GM23338 (cell line): ENCODE results near the gene PSTK. TPM values are rescaled to one million over a fixed set of nuclear protein-coding genes. Genes with fewer than 3 reads are reported as not detected.

Experiments used
- ATAC-seq: fragments of 200-7000 bp; cut with Tn5 transposase; 3 replicates; pipeline ENCODE4 v1.9.1; 2020
- DNase-seq: peaks from one replicate; pipeline ENCODE4 v3.0.0-alpha.2; 2015; ENCODE audit warnings: low spot score
- H2AFZ ChIP-seq: fragments of 200-600 bp; sonication (generic); 2 replicates; pipeline ENCODE4 v1.8.0; 2016; ENCODE audit warnings: antibody characterized with exemption, mild to moderate bottlenecking, moderate library complexity
- H3F3A ChIP-seq: fragments of 200-600 bp; sonication (generic); replicated peaks from 2 replicates; pipeline ENCODE4 v1.8.0; 2017; ENCODE audit warnings: antibody characterized with exemption, mixed run types, low read depth
- H3K27ac ChIP-seq: fragments of 200-600 bp; sonication (generic); 2 replicates; pipeline ENCODE4 v1.6.1; 2016; ENCODE audit warnings: low read depth
- H3K27me3 ChIP-seq: fragments of 200-600 bp; sonication (generic); 2 replicates; pipeline ENCODE4 v1.8.0; 2016; ENCODE audit warnings: mild to moderate bottlenecking, mixed run types, moderate library complexity; ENCODE audit not compliant: insufficient read depth
- H3K36me3 ChIP-seq: fragments of 200-600 bp; sonication (generic); 2 replicates; pipeline ENCODE4 v1.8.0; 2016; ENCODE audit warnings: mild to moderate bottlenecking; ENCODE audit not compliant: insufficient read depth
- H3K4me1 ChIP-seq: fragments of 200-600 bp; sonication (generic); 2 replicates; pipeline ENCODE4 v1.8.0; 2016; ENCODE audit warnings: mild to moderate bottlenecking, moderate library complexity; ENCODE audit not compliant: insufficient read depth
- H3K4me2 ChIP-seq: fragments of 200-600 bp; sonication (generic); 2 replicates; pipeline ENCODE4 v1.7.1; 2017; ENCODE audit warnings: mixed run types
- H3K4me3 ChIP-seq: fragments of 200-600 bp; sonication (generic); 2 replicates; pipeline ENCODE4 v1.6.1; 2016; ENCODE audit warnings: mixed run types
- H3K79me2 ChIP-seq: fragments of 200-600 bp; sonication (generic); replicated peaks from 2 replicates; pipeline ENCODE4 v1.8.0; 2017; ENCODE audit warnings: mild to moderate bottlenecking; ENCODE audit not compliant: insufficient read depth
- H3K9me2 ChIP-seq: fragments of 200-600 bp; sonication (generic); 2 replicates; pipeline ENCODE4 v1.8.0; 2017; ENCODE audit not compliant: insufficient read depth
- H4K20me1 ChIP-seq: fragments of 200-600 bp; sonication (generic); replicated peaks from 2 replicates; pipeline ENCODE4 v1.8.0; 2017; ENCODE audit warnings: mild to moderate bottlenecking; ENCODE audit not compliant: insufficient read depth
- H3K27ac Mint-ChIP-seq: 2 replicates; pipeline ENCODE4 v1.8.0; 2020; ENCODE audit warnings: inconsistent platforms, mild to moderate bottlenecking, moderate library complexity, mixed read lengths
- H3K27me3 Mint-ChIP-seq: 3 replicates; pipeline ENCODE4 v1.8.0; 2022; ENCODE audit warnings: low read depth, mild to moderate bottlenecking, moderate library complexity, mixed read lengths, inconsistent platforms; ENCODE audit not compliant: insufficient read depth, poor library complexity
- H3K36me3 Mint-ChIP-seq: 3 replicates; pipeline ENCODE4 v1.8.0; 2021; ENCODE audit warnings: low read depth, mild to moderate bottlenecking, inconsistent platforms, moderate library complexity, mixed read lengths
- H3K4me1 Mint-ChIP-seq: 3 replicates; pipeline ENCODE4 v1.8.0; 2020; ENCODE audit warnings: mild to moderate bottlenecking, inconsistent platforms, mixed read lengths
- H3K4me3 Mint-ChIP-seq: 3 replicates; pipeline ENCODE4 v1.8.0; 2021; ENCODE audit warnings: moderate library complexity, mild to moderate bottlenecking, inconsistent platforms, mixed read lengths
- H3K9me3 Mint-ChIP-seq: 3 replicates; pipeline ENCODE4 v1.8.0; 2020; ENCODE audit warnings: moderate library complexity, mild to moderate bottlenecking, inconsistent platforms, mixed read lengths
- CREB1 ChIP-seq: fragments of 250-450 bp; sonication (Bioruptor Pico); IDR thresholded peaks from 2 replicates; pipeline ENCODE4 v1.5.0; 2020; ENCODE audit warnings: low read depth, mild to moderate bottlenecking, moderate library complexity
- EZH2 ChIP-seq: fragments of 200-600 bp; sonication (generic); IDR thresholded peaks from one replicate; pipeline ENCODE4 v1.8.0; 2017; ENCODE audit warnings: antibody characterized with exemption, mild to moderate bottlenecking, low read depth; ENCODE audit not compliant: unreplicated experiment
- JUNB ChIP-seq: IDR thresholded peaks from one replicate; pipeline ENCODE4 v1.6.1; 2016; ENCODE audit warnings: antibody characterized with exemption; ENCODE audit not compliant: unreplicated experiment
- NANOG ChIP-seq: IDR thresholded peaks from 2 replicates; pipeline ENCODE4 v1.6.1; 2016; ENCODE audit warnings: antibody characterized with exemption, borderline replicate concordance
- POLR2AphosphoS5 ChIP-seq: IDR thresholded peaks from 2 replicates; pipeline ENCODE4 v1.6.1; 2016; ENCODE audit warnings: antibody characterized with exemption, low read depth
- STAT1 ChIP-seq: IDR thresholded peaks from one replicate; pipeline ENCODE4 v1.6.1; 2016; ENCODE audit warnings: antibody characterized with exemption; ENCODE audit not compliant: unreplicated experiment
- ZNF114 ChIP-seq: fragments of 250-450 bp; sonication (Bioruptor Pico); IDR thresholded peaks from 2 replicates; pipeline ENCODE4 v1.5.0; 2020; ENCODE audit warnings: mild to moderate bottlenecking, moderate library complexity
- ZNF331 ChIP-seq: fragments of 250-450 bp; sonication (Bioruptor Pico); IDR thresholded peaks from 2 replicates; pipeline ENCODE4 v1.5.0; 2020; ENCODE audit warnings: low read depth, mild to moderate bottlenecking, moderate library complexity
- polyA plus RNA-seq: library from polyadenylated mRNA; unstranded; fragments of >200 nt; fragmentation: Nextera tagmentation; extraction: Ambion mirVana; gene quantifications from 2 replicates; pipeline ENCODE4 v1.2.1, GENCODE V29; 2016
- total RNA-seq: library from RNA; depleted of rRNA; stranded (reverse); fragments of >200 nt; shearing (Covaris generic); gene quantifications from 2 replicates; pipeline ENCODE4 v1.2.3, GENCODE V29; 2014
- TF ChIP-seq, protein P1 (sequence below), 2 experiments: fragments of 200-600 bp in 1 of 2; sonication (generic) in 1 of 2; conservative IDR thresholded peaks; 2 replicates each; pipeline versions ENCODE4 v1.5.1 to v1.6.1; 2016 to 2017; ENCODE audit warnings: antibody characterized with exemption in 2 of 2, low read depth in 2 of 2, mild to moderate bottlenecking in 2 of 2, moderate library complexity in 1 of 2
- TF ChIP-seq, protein P2 (sequence below): IDR thresholded peaks from 2 replicates; pipeline ENCODE4 v1.6.1; 2016; ENCODE audit warnings: antibody characterized with exemption
- TF ChIP-seq, protein P3 (sequence below): fragments of 250-450 bp; sonication (Bioruptor Pico); IDR thresholded peaks from 2 replicates; pipeline ENCODE4 v1.5.0; 2020; ENCODE audit warnings: mild to moderate bottlenecking, moderate library complexity

The PSTK gene
- total and polyA plus RNA-seq, 2 experiments from 2014 or later, result 2.3 to 9.3 TPM

DNA sequence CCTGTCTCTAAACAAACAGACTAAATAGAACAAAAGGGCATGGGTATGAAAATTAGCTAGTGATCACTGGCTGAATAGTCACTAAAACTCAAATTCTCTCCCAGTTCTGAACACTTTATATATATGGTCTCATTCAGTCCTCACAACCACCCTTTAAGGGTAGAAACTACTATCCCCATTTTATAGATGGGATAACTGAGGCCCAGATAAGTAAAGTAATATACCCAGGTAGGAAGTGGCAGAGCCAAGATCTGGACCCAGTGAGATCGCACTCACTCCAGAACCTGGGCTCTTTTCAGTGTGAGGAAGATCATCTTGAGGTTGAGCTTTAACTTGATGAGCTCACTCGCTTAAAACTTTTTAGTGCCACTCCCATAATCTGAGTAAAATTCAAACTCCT lies 4.5 kb downstream of the PSTK start:
- 0 out of 2 replicates have a peak, but pooled peaks cover 3% of the 10 kb centered on the region for H3K4me1 ChIP-seq
- Mint-ChIP-seq H3K9me3 (no peaks in the 10 kb centered on the region), H3K4me3 (no peak overlapping the region), H3K27ac (no peak overlapping the region), H3K36me3 (peaks cover 5% of the 10 kb centered on the region), H3K4me1 (peaks cover 8% of the 10 kb centered on the region), H3K27me3 (peaks cover 8% of the 10 kb centered on the region)
- ATAC-seq (no peak), DNase-seq (no peak)
- no peak overlapping the region for H2AFZ ChIP-seq
- H3K79me2 ChIP-seq, result no peaks in the 10 kb centered on the region
- no peaks in the 10 kb centered on the region for H3K9me2 ChIP-seq
- H3F3A ChIP-seq, result peaks cover 3% of the 10 kb centered on the region
- no peaks in the 10 kb centered on the region for H3K36me3 ChIP-seq
- no peaks in the 10 kb centered on the region for H3K27me3 ChIP-seq
- H3K4me3 ChIP-seq, result no peak overlapping the region
- TF ChIP-seq EZH2 (no peak), JUNB (no peak), NANOG (no peak)
- TF ChIP-seq, protein P1, sequence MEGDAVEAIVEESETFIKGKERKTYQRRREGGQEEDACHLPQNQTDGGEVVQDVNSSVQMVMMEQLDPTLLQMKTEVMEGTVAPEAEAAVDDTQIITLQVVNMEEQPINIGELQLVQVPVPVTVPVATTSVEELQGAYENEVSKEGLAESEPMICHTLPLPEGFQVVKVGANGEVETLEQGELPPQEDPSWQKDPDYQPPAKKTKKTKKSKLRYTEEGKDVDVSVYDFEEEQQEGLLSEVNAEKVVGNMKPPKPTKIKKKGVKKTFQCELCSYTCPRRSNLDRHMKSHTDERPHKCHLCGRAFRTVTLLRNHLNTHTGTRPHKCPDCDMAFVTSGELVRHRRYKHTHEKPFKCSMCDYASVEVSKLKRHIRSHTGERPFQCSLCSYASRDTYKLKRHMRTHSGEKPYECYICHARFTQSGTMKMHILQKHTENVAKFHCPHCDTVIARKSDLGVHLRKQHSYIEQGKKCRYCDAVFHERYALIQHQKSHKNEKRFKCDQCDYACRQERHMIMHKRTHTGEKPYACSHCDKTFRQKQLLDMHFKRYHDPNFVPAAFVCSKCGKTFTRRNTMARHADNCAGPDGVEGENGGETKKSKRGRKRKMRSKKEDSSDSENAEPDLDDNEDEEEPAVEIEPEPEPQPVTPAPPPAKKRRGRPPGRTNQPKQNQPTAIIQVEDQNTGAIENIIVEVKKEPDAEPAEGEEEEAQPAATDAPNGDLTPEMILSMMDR (conservative IDR thresholded peaks at IDR 0.05; ENCODE audit: low read depth in 2 of 2), result no peak
- H4K20me1 ChIP-seq, result no peaks in the 10 kb centered on the region; the same call in 1 of the 2 replicates
- no peak overlapping the region for H3K4me2 ChIP-seq
- H3K27ac ChIP-seq, result no peak overlapping the region

DNA sequence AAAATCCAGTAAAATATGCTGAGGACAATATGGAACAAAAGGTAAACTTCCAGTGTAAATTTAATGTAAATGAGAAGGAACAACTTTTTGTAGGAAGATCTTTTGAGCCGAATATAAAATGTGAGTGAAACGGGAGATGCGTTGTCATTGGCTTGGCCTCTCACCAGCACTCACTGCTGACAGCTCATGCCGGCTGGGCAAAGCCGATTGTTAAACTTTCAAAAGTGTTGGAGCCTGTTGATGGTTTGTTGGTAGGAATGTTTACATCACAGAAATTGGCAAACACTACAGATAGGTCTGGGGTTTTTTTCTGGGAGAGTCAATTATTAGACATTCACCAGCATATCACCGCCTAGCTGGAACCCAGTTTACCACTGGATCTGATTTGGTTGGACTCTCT lies 6.1 kb downstream of the PSTK start:
- no peak overlapping the region for H3K27ac ChIP-seq
- H3K4me3 Mint-ChIP-seq, result no peak overlapping the region
- no peak overlapping the region for H3K4me3 ChIP-seq
- no peak overlapping the region for H2AFZ ChIP-seq
- H3K36me3 ChIP-seq, result no peaks in the 10 kb centered on the region
- H3K9me2 ChIP-seq, result no peaks in the 10 kb centered on the region
- H3K79me2 ChIP-seq, result no peaks in the 10 kb centered on the region
- H4K20me1 ChIP-seq, result no peaks in the 10 kb centered on the region; the same call in 1 of the 2 replicates
- H3K27ac Mint-ChIP-seq, result no peak overlapping the region
- H3K4me1 Mint-ChIP-seq, result peaks cover 2% of the 10 kb centered on the region; the same call in 2 of the 3 replicates
- no peaks in the 10 kb centered on the region for H3F3A ChIP-seq
- H3K27me3 ChIP-seq, result no peaks in the 10 kb centered on the region
- ATAC-seq (no peak), DNase-seq (no peak)
- no peaks in the 10 kb centered on the region for H3K9me3 Mint-ChIP-seq
- peaks cover 2% of the 10 kb centered on the region for H3K27me3 Mint-ChIP-seq
- H3K4me1 ChIP-seq, result no peaks in the 10 kb centered on the region
- no peak overlapping the region for H3K4me2 ChIP-seq
- peaks cover 7% of the 10 kb centered on the region for H3K36me3 Mint-ChIP-seq
- TF ChIP-seq NANOG (no peak), ZNF114 (CRISPR knock-in tag) (no peak), JUNB (no peak), STAT1 (no peak), CREB1 (CRISPR knock-in tag) (no peak), ZNF331 (no peak), POLR2AphosphoS5 (no peak)
- TF ChIP-seq, protein P2, sequence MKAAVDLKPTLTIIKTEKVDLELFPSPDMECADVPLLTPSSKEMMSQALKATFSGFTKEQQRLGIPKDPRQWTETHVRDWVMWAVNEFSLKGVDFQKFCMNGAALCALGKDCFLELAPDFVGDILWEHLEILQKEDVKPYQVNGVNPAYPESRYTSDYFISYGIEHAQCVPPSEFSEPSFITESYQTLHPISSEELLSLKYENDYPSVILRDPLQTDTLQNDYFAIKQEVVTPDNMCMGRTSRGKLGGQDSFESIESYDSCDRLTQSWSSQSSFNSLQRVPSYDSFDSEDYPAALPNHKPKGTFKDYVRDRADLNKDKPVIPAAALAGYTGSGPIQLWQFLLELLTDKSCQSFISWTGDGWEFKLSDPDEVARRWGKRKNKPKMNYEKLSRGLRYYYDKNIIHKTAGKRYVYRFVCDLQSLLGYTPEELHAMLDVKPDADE, result no peak
- TF ChIP-seq, protein P3, sequence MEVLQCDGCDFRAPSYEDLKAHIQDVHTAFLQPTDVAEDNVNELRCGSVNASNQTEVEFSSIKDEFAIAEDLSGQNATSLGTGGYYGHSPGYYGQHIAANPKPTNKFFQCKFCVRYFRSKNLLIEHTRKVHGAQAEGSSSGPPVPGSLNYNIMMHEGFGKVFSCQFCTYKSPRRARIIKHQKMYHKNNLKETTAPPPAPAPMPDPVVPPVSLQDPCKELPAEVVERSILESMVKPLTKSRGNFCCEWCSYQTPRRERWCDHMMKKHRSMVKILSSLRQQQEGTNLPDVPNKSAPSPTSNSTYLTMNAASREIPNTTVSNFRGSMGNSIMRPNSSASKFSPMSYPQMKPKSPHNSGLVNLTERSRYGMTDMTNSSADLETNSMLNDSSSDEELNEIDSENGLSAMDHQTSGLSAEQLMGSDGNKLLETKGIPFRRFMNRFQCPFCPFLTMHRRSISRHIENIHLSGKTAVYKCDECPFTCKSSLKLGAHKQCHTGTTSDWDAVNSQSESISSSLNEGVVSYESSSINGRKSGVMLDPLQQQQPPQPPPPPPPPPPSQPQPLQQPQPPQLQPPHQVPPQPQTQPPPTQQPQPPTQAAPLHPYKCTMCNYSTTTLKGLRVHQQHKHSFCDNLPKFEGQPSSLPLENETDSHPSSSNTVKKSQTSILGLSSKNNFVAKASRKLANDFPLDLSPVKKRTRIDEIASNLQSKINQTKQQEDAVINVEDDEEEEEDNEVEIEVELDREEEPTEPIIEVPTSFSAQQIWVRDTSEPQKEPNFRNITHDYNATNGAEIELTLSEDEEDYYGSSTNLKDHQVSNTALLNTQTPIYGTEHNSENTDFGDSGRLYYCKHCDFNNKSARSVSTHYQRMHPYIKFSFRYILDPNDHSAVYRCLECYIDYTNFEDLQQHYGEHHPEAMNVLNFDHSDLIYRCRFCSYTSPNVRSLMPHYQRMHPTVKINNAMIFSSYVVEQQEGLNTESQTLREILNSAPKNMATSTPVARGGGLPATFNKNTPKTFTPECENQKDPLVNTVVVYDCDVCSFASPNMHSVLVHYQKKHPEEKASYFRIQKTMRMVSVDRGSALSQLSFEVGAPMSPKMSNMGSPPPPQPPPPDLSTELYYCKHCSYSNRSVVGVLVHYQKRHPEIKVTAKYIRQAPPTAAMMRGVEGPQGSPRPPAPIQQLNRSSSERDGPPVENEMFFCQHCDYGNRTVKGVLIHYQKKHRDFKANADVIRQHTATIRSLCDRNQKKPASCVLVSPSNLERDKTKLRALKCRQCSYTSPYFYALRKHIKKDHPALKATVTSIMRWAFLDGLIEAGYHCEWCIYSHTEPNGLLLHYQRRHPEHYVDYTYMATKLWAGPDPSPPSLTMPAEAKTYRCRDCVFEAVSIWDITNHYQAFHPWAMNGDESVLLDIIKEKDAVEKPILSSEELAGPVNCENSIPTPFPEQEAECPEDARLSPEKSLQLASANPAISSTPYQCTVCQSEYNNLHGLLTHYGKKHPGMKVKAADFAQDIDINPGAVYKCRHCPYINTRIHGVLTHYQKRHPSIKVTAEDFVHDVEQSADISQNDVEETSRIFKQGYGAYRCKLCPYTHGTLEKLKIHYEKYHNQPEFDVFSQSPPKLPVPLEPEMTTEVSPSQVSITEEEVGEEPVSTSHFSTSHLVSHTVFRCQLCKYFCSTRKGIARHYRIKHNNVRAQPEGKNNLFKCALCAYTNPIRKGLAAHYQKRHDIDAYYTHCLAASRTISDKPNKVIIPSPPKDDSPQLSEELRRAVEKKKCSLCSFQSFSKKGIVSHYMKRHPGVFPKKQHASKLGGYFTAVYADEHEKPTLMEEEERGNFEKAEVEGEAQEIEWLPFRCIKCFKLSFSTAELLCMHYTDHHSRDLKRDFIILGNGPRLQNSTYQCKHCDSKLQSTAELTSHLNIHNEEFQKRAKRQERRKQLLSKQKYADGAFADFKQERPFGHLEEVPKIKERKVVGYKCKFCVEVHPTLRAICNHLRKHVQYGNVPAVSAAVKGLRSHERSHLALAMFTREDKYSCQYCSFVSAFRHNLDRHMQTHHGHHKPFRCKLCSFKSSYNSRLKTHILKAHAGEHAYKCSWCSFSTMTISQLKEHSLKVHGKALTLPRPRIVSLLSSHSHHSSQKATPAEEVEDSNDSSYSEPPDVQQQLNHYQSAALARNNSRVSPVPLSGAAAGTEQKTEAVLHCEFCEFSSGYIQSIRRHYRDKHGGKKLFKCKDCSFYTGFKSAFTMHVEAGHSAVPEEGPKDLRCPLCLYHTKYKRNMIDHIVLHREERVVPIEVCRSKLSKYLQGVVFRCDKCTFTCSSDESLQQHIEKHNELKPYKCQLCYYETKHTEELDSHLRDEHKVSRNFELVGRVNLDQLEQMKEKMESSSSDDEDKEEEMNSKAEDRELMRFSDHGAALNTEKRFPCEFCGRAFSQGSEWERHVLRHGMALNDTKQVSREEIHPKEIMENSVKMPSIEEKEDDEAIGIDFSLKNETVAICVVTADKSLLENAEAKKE (CRISPR knock-in tag), result no peak
- TF ChIP-seq, protein P1 (conservative IDR thresholded peaks at IDR 0.05; ENCODE audit: low read depth in 2 of 2), result no peak
